Measurements from ENCODE around the gene AAGAB.

DNA sequence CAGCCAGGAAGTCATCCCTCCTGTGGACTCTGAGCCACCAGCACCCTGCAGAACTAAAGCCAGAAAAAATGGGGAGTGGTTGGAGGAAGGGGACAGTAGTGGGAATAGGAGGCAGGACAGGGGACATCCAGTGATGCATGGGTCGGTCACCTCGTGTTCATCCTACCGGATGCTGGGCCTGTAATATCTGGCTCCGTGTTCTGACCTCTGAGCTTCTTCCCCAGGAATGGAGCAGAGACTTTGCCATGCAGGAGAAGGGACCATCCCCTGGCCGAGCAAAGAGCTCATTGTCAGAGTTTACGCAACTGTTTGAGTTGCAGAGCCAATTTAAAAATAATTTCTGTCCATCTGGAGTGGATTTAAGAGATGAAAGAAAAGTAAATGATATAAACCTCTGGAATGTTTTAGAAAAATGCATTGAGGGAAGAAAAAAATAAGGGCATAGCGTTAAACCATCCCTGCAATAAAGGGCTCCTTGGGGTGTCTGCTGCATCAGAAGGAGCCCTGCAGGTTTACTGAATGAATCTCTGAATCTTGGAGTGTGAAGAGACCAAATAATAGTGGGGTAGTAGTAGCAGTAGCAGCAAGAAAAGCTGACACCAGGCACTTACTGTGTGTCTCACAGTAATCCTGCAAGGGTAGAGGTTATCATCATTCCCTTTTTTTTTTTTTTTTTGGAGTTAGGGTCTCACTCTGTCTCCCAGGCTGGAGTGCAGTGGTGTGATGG is 70.9 kb downstream of the AAGAB start:
- TF ChIP-seq, protein P1, sequence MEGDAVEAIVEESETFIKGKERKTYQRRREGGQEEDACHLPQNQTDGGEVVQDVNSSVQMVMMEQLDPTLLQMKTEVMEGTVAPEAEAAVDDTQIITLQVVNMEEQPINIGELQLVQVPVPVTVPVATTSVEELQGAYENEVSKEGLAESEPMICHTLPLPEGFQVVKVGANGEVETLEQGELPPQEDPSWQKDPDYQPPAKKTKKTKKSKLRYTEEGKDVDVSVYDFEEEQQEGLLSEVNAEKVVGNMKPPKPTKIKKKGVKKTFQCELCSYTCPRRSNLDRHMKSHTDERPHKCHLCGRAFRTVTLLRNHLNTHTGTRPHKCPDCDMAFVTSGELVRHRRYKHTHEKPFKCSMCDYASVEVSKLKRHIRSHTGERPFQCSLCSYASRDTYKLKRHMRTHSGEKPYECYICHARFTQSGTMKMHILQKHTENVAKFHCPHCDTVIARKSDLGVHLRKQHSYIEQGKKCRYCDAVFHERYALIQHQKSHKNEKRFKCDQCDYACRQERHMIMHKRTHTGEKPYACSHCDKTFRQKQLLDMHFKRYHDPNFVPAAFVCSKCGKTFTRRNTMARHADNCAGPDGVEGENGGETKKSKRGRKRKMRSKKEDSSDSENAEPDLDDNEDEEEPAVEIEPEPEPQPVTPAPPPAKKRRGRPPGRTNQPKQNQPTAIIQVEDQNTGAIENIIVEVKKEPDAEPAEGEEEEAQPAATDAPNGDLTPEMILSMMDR (IDR thresholded peaks at IDR 0.05) = no peak
- TF ChIP-seq POLR2A (IDR thresholded peaks at IDR 0.05) = no peak

Data from testis (tissue), 2 donors.